HG03575 (cell line): ENCODE results near the gene TWIST2.

Experiments
- ATAC-seq: cut with Tn5 transposase; IDR thresholded peaks from one replicate; pipeline ENCODE4 v1.9.1; 2021; ENCODE audit not compliant: unreplicated experiment, insufficient number of reproducible peaks, low FRiP score; ENCODE audit errors: extremely low read depth

The TWIST2 gene

DNA sequence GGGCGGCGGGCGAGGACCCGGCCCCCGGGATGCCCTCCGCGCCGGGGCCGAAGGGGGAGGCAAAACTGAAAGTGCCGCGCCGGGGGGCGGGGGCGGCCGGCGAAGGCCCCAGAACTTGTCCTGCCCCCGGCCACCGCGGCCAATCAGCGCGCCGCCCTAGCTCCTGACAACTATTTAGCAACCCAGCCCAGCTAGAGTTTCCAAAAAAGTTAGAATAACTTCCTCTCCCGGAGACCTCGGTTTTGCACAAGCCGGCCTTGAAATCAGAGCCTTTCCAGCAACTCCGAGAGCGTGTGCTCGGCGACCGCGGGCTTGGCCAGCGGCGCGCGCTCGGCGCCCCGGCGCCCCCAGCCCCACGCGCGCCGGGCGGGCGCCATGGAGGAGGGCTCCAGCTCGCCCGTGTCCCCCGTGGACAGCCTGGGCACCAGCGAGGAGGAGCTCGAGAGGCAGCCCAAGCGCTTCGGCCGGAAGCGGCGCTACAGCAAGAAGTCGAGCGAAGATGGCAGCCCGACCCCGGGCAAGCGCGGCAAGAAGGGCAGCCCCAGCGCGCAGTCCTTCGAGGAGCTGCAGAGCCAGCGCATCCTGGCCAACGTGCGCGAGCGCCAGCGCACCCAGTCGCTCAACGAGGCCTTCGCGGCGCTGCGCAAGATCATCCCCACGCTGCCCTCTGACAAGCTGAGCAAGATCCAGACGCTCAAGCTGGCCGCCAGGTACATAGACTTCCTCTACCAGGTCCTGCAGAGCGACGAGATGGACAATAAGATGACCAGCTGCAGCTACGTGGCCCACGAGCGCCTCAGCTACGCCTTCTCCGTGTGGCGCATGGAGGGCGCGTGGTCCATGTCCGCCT is at the start of gene TWIST2:
Gene TWIST2, plus strand, starts transcription at position 245 of the 850 bp plus-strand sequence. Its CDS starts 131 bp downstream, at position 376.
- ATAC-seq = no peak

DNA sequence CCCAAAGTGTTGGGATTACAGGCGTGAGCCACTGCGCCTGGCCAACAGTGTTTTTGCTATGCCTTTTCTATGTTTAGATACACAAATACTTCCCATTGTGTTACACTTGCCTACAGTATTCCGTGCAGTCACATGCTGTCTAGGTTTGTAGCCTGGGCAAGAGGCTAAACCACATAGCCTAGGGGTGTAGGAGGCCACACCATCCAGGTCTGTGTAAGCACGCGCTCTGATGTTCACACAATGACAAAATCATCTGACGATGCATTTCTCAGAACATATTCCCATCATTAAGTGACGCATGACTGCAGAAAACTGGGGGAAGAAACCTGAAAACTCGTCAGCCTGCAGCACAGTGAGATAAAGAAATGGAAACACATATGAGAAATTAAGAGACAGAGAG is 46.1 kb upstream of the TWIST2 start:
- ATAC-seq = no peak

GRCh38 chr2:238802957-238803356 is 44.9 kb upstream of the TWIST2 start:
- ATAC-seq = no peak

GRCh38 chr2:238803996-238804870 is 43.7 kb upstream of the TWIST2 start:
- no peak for ATAC-seq

GRCh38 chr2:238808761-238809160 is 39.1 kb upstream of the TWIST2 start:
- ATAC-seq = no peak

GRCh38 chr2:238810321-238810720 is 37.6 kb upstream of the TWIST2 start:
- ATAC-seq = no peak

GRCh38 chr2:238811293-238811692 is 36.6 kb upstream of the TWIST2 start:
- ATAC-seq = no peak

GRCh38 chr2:238811759-238812158 is 36.1 kb upstream of the TWIST2 start:
- ATAC-seq = no peak

DNA sequence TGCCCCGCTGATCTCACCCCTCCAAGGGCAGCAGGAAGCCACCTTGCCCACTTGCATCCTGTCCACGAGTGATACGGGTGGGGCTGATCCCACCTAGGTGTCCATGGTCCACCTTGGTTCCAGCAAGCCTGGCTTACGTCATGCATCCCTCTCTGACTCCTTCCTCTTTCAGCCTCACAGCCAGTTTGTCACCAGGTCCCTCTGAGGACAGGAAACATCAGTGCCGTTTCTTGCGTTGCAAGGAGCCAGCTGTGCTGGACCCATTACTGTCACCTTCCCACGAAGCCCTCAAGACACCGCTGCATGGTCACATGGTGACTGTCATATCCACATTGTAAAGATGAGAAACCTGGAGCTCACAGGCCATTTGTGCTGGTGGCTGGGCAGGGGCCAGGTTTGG is 34.8 kb upstream of the TWIST2 start:
- no peak for ATAC-seq

- no peak for ATAC-seq
Measured at GRCh38 chr2:238814815-238815214, 33.1 kb upstream of the TWIST2 start.

DNA sequence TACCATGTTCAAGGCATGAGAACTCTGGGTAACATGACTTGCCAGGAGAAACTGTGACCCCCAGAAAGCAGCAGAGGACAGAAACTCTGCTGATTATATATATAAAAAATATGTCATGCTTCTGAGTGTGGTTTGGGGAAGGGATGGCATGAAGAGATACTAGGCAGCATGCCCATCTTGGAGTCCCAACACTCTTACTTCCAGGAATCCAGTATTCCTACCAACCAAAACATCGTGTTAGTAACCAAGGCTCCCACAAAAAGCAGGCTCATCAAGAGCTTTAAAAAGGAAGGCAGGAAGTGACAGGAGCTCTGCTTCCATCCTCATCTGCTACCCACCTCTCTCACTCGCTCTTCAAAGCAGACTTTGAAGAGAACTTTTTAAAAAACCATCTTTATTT is 31.6 kb upstream of the TWIST2 start:
- no peak for ATAC-seq

- ATAC-seq = no peak
Measured at GRCh38 chr2:238817382-238817781, 30.5 kb upstream of the TWIST2 start.

- ATAC-seq = no peak
Measured at GRCh38 chr2:238817891-238818290, 30.0 kb upstream of the TWIST2 start.

DNA sequence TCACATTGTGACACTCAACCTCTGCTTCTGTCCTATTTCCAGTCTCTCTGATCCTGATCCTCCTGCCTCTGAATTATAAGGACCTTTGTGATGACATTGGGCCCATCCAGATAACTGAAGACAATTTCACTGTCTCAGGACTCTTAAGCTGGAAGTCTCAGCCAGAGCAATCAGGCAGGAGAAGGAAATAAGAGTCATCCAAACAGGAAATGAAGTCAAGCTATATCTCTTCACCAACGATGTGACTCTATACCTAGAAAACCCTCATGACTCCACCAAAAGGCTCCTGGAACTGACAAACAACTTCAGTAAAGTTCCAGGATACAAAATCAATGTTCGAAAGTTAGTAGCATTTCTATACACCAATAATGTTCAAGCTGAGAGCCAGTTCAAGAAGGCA is 29.3 kb upstream of the TWIST2 start:
- no peak for ATAC-seq

- ATAC-seq = no peak
Measured at GRCh38 chr2:238820197-238820596, 27.7 kb upstream of the TWIST2 start.

DNA sequence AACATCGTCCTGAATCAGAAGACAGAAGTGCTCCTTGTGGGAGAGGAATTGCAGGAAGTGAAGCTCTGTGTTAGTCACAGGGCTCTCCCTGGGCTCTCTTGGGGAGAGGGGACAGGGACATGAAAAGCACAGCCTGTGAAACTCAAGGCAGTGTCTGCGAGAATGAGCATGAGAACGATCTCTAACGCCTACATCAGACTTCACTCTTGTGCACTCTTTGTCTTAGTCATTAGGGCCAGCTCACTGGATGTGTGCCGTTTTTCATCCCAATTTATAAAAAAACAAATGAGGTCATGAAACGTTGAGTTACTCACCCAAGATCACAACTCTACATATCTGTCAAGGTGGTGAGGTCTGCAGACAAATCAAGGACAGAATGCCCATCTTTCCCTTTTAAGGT is 27.0 kb upstream of the TWIST2 start:
- ATAC-seq = no peak

- no peak for ATAC-seq
Measured at GRCh38 chr2:238821391-238821790, 26.5 kb upstream of the TWIST2 start.

DNA sequence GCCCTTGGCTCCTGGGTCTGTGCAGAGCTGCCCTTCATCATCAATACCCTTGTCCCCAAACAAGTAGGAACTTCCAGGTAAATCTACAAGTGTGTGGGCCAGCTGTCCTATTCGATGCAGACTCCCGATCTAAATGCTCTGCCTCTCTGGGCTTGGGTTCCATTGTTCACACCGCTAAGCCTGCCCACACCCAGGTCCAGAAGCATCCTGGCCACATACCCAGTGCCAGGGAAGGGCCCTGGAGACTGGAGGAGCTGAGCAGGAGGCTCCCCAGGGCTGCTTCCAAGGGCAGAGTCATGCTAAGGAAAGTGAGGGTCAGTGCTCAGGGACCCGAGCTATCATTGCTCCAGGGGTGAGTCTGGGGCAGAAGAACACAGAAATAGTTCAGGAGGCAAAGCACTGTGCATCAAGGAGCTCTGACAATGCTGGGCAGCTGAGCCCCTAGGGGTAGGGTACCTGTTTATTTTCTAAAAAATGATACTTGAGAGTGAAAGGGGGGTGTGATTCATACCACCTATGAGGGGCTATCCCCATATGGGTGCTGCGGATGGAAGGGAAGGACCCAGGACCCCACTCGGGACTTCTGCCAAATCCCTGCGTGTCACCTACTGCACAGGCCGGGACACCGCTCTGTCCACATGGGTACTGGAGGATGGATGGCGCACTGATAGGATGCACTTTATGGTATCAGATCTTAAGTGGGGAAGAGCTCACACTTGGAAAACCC is 25.8 kb upstream of the TWIST2 start:
- ATAC-seq = no peak

DNA sequence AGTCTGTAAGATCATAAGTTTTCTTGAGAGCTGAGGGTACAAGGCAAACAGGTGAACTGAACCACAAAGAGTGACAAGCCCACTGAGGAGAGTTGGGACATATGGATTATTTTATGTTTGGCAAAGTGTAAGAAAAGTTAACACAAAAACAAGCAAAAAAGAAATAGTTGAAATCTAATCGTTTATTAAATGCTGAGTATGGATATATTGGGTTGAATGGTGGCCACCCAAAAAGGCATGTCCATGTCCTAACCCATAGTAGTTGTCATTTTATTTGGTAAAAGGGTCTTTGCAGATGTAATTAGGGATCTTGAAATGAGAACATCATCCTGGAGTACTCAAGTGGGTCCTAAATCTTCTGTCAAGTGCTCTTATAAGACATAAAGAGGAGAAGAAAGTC is 24.9 kb upstream of the TWIST2 start:
- ATAC-seq = no peak
